ENCODE measurements around the gene RP9. TPM values are rescaled to one million over a fixed set of nuclear protein-coding genes. Genes with fewer than 3 reads are reported as not detected.

The RP9 gene, protein sequence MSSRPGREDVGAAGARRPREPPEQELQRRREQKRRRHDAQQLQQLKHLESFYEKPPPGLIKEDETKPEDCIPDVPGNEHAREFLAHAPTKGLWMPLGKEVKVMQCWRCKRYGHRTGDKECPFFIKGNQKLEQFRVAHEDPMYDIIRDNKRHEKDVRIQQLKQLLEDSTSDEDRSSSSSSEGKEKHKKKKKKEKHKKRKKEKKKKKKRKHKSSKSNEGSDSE
- total RNA-seq (2014; rRNA removed; shearing (Covaris generic)) = 51.4 and 57.6 TPM in 2 replicates

GRCh38 chr7:33109005-33109757 is at the start of gene RP9:
Gene RP9, minus strand, starts transcription at chr7:33109404. Its CDS starts 32 bp downstream, at chr7:33109372.

DNA sequence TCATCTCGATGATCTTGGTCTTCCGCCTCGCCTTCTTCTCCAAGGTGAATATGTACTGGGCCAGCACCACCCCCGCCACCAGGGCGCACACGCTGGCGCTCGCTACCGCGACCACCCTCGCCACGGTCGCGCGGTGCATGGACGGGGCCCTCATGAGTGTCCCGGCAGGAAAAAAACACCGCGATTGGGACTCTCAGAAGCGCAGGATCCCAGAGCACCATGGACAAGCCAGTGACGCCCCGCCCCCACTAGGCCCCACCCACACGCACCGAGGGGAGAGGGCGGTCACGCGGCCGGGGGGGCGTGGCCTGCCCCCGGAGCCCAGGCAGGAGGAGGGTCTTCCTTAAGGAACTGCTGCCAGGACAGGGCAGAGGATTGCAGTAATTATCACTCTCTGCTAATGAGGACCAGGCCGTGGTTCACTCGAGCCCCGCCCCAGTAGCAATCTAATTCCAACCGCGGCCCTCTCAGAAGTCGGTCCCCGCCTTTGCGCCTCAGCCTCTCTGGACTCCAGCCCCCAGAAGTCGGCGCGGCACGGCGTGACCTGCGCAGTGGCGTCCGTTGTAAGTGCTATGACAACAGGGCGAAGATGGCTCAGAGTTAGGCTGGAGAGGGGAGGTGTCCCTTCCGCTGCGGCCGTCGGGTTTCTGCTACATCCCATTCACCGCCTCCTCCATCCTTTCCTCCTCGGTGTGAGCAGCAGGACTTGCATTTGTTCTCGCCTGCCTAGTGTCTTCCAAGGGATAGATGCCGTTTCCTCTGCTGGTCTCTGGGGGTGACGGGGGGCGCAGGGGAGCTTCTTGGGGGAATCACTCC is 20.0 kb upstream of the RP9 start, which contains the start of gene BBS9:
BBS9 (plus strand) TSS at position 575 of the 816 bp plus-strand sequence. CDS start 16,689 bp downstream, outside the sequence.

GRCh38 chr7:33062023-33062781 is 47.0 kb downstream of the RP9 start, which contains the start of gene NT5C3A:
Gene NT5C3A, minus strand, starts transcription at chr7:33062776. Its CDS starts 71 bp downstream, at chr7:33062705.

Small RNA genes within 50 kb of the gene (small RNA-seq; reads per million reads assigned to genes)
- gene AC074338.1 (not detected), gene RN7SL505P (not detected)

Other genes starting within 250 kb of the RP9 start
- gene KBTBD2, start 217.6 kb downstream of the RP9 start, total RNA-seq (2014; rRNA removed; shearing (Covaris generic)) = 33.3 and 33.8 TPM in 2 replicates
- 94.3 and 101 TPM in 2 replicates for gene FKBP9, start 152.0 kb downstream of the RP9 start, total RNA-seq (2014; rRNA removed; shearing (Covaris generic))
- gene NT5C3A, start 46.6 kb downstream of the RP9 start, total RNA-seq (2014; rRNA removed; shearing (Covaris generic)) = 44.7 and 48.4 TPM in 2 replicates
- 2.5 and 5.5 TPM in 2 replicates for gene BBS9, start 20.2 kb upstream of the RP9 start, total RNA-seq (2014; rRNA removed; shearing (Covaris generic))

All from A375 (cell line).